DND-41 (cell line): ENCODE results near the gene SERINC4.

ENCODE experiments used
- EZH2 ChIP-seq: IDR thresholded peaks from 3 replicates; pipeline ENCODE4 v1.6.1; 2012; ENCODE audit warnings: borderline replicate concordance, low read depth, mild to moderate bottlenecking, moderate library complexity, low read length, inconsistent platforms; ENCODE audit not compliant: severe bottlenecking
- TF ChIP-seq, protein P1 (sequence below): IDR thresholded peaks from 2 replicates; pipeline ENCODE4 v1.5.1; 2012; ENCODE audit warnings: borderline replicate concordance, low read length, moderate library complexity, mild to moderate bottlenecking; ENCODE audit not compliant: poor library complexity, severe bottlenecking; ENCODE audit errors: extremely low read depth

DNA sequence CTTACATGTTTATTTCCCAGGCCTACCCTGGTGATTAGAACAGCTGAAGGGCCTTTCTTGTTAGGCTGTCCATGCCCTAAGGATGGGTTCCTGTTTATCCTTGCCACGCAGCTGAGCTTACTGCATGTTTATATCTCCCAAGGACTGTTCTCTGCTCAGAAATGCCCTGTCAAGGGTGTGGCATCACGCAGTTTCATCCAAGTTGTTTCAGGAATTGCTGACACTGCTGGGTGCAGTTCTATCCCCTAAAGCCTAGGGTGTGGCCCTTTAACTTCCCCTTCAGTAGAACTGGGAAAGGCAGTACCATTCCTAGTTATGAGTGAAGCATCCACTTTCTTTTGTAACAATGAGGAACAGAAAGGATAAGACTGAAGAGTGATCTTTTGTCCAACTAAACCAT lies 28.2 kb downstream of the SERINC4 start:
- TF ChIP-seq, protein P1, sequence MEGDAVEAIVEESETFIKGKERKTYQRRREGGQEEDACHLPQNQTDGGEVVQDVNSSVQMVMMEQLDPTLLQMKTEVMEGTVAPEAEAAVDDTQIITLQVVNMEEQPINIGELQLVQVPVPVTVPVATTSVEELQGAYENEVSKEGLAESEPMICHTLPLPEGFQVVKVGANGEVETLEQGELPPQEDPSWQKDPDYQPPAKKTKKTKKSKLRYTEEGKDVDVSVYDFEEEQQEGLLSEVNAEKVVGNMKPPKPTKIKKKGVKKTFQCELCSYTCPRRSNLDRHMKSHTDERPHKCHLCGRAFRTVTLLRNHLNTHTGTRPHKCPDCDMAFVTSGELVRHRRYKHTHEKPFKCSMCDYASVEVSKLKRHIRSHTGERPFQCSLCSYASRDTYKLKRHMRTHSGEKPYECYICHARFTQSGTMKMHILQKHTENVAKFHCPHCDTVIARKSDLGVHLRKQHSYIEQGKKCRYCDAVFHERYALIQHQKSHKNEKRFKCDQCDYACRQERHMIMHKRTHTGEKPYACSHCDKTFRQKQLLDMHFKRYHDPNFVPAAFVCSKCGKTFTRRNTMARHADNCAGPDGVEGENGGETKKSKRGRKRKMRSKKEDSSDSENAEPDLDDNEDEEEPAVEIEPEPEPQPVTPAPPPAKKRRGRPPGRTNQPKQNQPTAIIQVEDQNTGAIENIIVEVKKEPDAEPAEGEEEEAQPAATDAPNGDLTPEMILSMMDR, result no peak
- no peak for TF ChIP-seq EZH2
